Measurements from ENCODE around the gene RGS3.

Gene RGS3

GRCh38 chr9:113630386-113631136, 167.0 kb downstream of the RGS3 start:
- H3F3A ChIP-seq (ENCODE audit: insufficient read depth, low read length) = no peaks in the 10 kb centered on the region
- TF ChIP-seq EZH2 (IDR thresholded peaks at IDR 0.05; ENCODE audit: borderline replicate concordance, low read length) = no peak
- TF ChIP-seq, protein P1, sequence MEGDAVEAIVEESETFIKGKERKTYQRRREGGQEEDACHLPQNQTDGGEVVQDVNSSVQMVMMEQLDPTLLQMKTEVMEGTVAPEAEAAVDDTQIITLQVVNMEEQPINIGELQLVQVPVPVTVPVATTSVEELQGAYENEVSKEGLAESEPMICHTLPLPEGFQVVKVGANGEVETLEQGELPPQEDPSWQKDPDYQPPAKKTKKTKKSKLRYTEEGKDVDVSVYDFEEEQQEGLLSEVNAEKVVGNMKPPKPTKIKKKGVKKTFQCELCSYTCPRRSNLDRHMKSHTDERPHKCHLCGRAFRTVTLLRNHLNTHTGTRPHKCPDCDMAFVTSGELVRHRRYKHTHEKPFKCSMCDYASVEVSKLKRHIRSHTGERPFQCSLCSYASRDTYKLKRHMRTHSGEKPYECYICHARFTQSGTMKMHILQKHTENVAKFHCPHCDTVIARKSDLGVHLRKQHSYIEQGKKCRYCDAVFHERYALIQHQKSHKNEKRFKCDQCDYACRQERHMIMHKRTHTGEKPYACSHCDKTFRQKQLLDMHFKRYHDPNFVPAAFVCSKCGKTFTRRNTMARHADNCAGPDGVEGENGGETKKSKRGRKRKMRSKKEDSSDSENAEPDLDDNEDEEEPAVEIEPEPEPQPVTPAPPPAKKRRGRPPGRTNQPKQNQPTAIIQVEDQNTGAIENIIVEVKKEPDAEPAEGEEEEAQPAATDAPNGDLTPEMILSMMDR (IDR thresholded peaks at IDR 0.05; ENCODE audit: low read length) = no peak
- no peak overlapping the region for H3K27ac ChIP-seq (ENCODE audit: low read depth, low read length, poor library complexity, severe bottlenecking)
- no peaks in the 10 kb centered on the region; the same call in 1 of the 2 replicates for H3K27me3 ChIP-seq (ENCODE audit: insufficient read depth, low read length)
- no peak overlapping the region for H2AFZ ChIP-seq (ENCODE audit: low read length)
- no peaks in the 10 kb centered on the region for H3K79me2 ChIP-seq (ENCODE audit: insufficient read depth, low read length)
- H3K4me3 ChIP-seq (ENCODE audit: low read depth, low read length, poor library complexity, severe bottlenecking) = no peak overlapping the region
- no peaks in the 10 kb centered on the region for H4K20me1 ChIP-seq (ENCODE audit: insufficient read depth, low read length)
- H3K36me3 ChIP-seq (ENCODE audit: insufficient read depth, low read length) = no peaks in the 10 kb centered on the region
- no peaks in the 10 kb centered on the region for H3K9me3 ChIP-seq (ENCODE audit: low read length)
- H3K4me1 ChIP-seq (ENCODE audit: insufficient read depth, low read length, severe bottlenecking) = no peaks in the 10 kb centered on the region
- no peaks in the 10 kb centered on the region for H3K9me2 ChIP-seq (ENCODE audit: low read depth, low read length)
- H3K4me2 ChIP-seq (ENCODE audit: low read length) = no peak overlapping the region
- H3K9ac ChIP-seq (ENCODE audit: low read length) = no peak overlapping the region

DNA sequence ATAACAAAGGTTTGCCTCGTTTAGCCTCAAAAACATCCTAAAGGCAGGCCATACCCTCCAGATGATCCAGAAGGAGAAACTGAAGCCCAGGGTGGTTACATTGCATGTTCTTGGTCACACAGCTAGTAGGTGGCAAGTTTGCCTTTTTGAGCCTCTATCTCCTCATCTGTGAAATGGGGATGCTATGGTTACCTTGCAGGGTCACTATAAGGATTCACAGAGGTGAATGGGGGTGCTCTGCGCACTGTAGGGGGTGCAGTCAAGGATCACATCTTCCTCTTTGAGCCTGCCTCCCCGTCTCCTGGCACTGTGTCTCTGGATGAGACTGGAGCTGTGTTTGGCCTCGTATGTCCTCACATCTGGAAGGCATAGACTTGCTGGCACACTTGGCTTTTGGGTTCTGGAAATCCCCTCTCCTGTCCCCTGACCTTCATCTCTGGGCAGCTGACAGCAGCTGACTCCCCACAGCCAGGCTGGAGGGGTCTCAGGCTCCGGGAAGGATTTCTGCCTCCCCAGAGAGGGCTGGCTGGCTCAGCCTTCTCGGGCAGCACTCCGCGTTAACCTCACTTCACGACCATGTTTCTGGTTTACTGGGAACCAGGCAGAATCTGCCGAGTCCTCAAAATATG, 167.7 kb downstream of the RGS3 start:
- no peaks in the 10 kb centered on the region for H4K20me1 ChIP-seq (ENCODE audit: insufficient read depth, low read length)
- H3K36me3 ChIP-seq (ENCODE audit: insufficient read depth, low read length) = no peaks in the 10 kb centered on the region
- H3F3A ChIP-seq (ENCODE audit: insufficient read depth, low read length) = no peaks in the 10 kb centered on the region
- no peak overlapping the region for H3K4me3 ChIP-seq (ENCODE audit: low read depth, low read length, poor library complexity, severe bottlenecking)
- no peaks in the 10 kb centered on the region for H3K79me2 ChIP-seq (ENCODE audit: insufficient read depth, low read length)
- no peak overlapping the region for H2AFZ ChIP-seq (ENCODE audit: low read length)
- H3K9ac ChIP-seq (ENCODE audit: low read length) = no peak overlapping the region
- H3K4me1 ChIP-seq (ENCODE audit: insufficient read depth, low read length, severe bottlenecking) = no peaks in the 10 kb centered on the region
- H3K9me3 ChIP-seq (ENCODE audit: low read length) = no peaks in the 10 kb centered on the region
- no peak for TF ChIP-seq EZH2 (IDR thresholded peaks at IDR 0.05; ENCODE audit: borderline replicate concordance, low read length)
- TF ChIP-seq, protein P1 (IDR thresholded peaks at IDR 0.05; ENCODE audit: low read length) = no peak
- H3K9me2 ChIP-seq (ENCODE audit: low read depth, low read length) = no peaks in the 10 kb centered on the region
- no peak overlapping the region for H3K4me2 ChIP-seq (ENCODE audit: low read length)
- H3K27me3 ChIP-seq (ENCODE audit: insufficient read depth, low read length) = no peaks in the 10 kb centered on the region; the same call in 1 of the 2 replicates
- no peak overlapping the region for H3K27ac ChIP-seq (ENCODE audit: low read depth, low read length, poor library complexity, severe bottlenecking)

GRCh38 chr9:113631871-113632665, 168.5 kb downstream of the RGS3 start:
- H3K9ac ChIP-seq (ENCODE audit: low read length) = no peak overlapping the region
- no peaks in the 10 kb centered on the region for H3K9me2 ChIP-seq (ENCODE audit: low read depth, low read length)
- H4K20me1 ChIP-seq (ENCODE audit: insufficient read depth, low read length) = no peaks in the 10 kb centered on the region
- H3K27ac ChIP-seq (ENCODE audit: low read depth, low read length, poor library complexity, severe bottlenecking) = no peak overlapping the region
- no peaks in the 10 kb centered on the region for H3K36me3 ChIP-seq (ENCODE audit: insufficient read depth, low read length)
- H3K27me3 ChIP-seq (ENCODE audit: insufficient read depth, low read length) = no peaks in the 10 kb centered on the region; the same call in 1 of the 2 replicates
- H3K4me1 ChIP-seq (ENCODE audit: insufficient read depth, low read length, severe bottlenecking) = no peaks in the 10 kb centered on the region
- no peaks in the 10 kb centered on the region for H3K79me2 ChIP-seq (ENCODE audit: insufficient read depth, low read length)
- no peak overlapping the region for H2AFZ ChIP-seq (ENCODE audit: low read length)
- H3F3A ChIP-seq (ENCODE audit: insufficient read depth, low read length) = no peaks in the 10 kb centered on the region
- TF ChIP-seq EZH2 (IDR thresholded peaks at IDR 0.05; ENCODE audit: borderline replicate concordance, low read length) = no peak
- TF ChIP-seq, protein P1 (IDR thresholded peaks at IDR 0.05; ENCODE audit: low read length) = no peak
- H3K4me3 ChIP-seq (ENCODE audit: low read depth, low read length, poor library complexity, severe bottlenecking) = no peak overlapping the region
- H3K4me2 ChIP-seq (ENCODE audit: low read length) = no peak overlapping the region
- no peaks in the 10 kb centered on the region for H3K9me3 ChIP-seq (ENCODE audit: low read length)
